Measurements from ENCODE around the gene TAF11L3. TPM values are rescaled to one million over a fixed set of nuclear protein-coding genes. Genes with fewer than 3 reads are reported as not detected.
A peak's percentile ranks its signal among the peaks of the same experiment; 100 is the strongest.
"Not testable (repeated sequence)": the region's sequence is repeated elsewhere in the genome, so short reads cannot be mapped to it uniquely, and the experiment has no call there.

TAF11L3 gene
- total and polyA plus RNA-seq, 2 donors (not counting 1 experiment from before 2014, with no cell fraction given): not detected

DNA sequence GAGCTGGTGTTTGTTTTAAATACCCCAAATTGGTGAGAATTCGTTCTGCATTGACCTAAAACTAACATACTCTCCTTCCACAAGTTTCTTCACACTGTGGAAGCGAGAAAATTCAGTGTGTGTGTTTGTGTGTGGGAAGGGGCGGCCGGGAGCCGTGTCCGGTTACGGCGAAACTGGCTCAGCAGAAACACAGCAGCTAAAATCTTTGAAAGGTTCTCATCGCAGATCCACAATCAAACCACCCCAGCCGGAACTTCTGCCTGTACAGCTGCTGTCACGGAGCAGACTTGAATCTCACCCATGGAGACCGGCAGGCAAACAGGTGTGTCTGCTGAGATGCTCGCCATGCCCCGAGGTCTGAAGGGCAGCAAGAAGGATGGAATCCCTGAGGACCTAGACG is 3.3 kb downstream of the TAF11L3 start, which contains the start of gene TAF11L4:
TAF11L4 (plus strand) TSS at position 301 of the 400 bp plus-strand sequence.
- not testable (repeated sequence) for H2AFZ ChIP-seq (ENCODE audit: low read length); H3K36me3 ChIP-seq (ENCODE audit: control insufficient read depth, insufficient read depth, low read length); H3K4me3 ChIP-seq (replicated peaks in 1 of 4; ENCODE audit: control extremely low read depth in 1 of 4, insufficient read depth in 1 of 4, low read depth in 3 of 4, low read length in 4 of 4); H3K4me1 ChIP-seq (ENCODE audit: control insufficient read depth, extremely low read depth, insufficient read depth, low read length); DNase-seq (ENCODE audit: low read depth in 2 of 2); H4K20me1 ChIP-seq (ENCODE audit: control insufficient read depth, extremely low read depth, insufficient read depth, low read length); H3K79me2 ChIP-seq (ENCODE audit: control insufficient read depth, insufficient read depth, low read length); H3K4me2 ChIP-seq (ENCODE audit: extremely low read depth, insufficient read depth, low read length); H3K27me3 ChIP-seq (ENCODE audit: control insufficient read depth, insufficient read depth, low read length); H3K27ac ChIP-seq (ENCODE audit: insufficient read depth, low read length); H3K9me3 ChIP-seq (ENCODE audit: control insufficient read depth, insufficient read depth, low read depth, low read length); H3K9ac ChIP-seq (ENCODE audit: insufficient read depth, low read length)

DNA sequence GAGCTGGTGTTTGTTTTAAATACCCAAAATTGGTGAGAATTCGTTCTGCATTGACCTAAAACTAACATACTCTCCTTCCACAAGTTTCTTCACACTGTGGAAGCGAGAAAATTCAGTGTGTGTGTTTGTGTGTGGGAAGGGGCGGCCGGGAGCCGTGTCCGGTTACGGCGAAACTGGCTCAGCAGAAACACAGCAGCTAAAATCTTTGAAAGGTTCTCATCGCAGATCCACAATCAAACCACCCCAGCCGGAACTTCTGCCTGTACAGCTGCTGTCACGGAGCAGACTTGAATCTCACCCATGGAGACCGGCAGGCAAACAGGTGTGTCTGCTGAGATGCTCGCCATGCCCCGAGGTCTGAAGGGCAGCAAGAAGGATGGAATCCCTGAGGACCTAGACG is 6.8 kb downstream of the TAF11L3 start, which contains the start of gene TAF11L5:
TAF11L5 (plus strand) TSS at position 301 of the 400 bp plus-strand sequence.
- H3K27ac ChIP-seq (ENCODE audit: insufficient read depth, low read length); H3K27me3 ChIP-seq (ENCODE audit: control insufficient read depth, insufficient read depth, low read length); H3K4me2 ChIP-seq (ENCODE audit: extremely low read depth, insufficient read depth, low read length); H3K4me3 ChIP-seq (replicated peaks in 1 of 4; ENCODE audit: control extremely low read depth in 1 of 4, insufficient read depth in 1 of 4, low read depth in 3 of 4, low read length in 4 of 4); H3K36me3 ChIP-seq (ENCODE audit: control insufficient read depth, insufficient read depth, low read length); H2AFZ ChIP-seq (ENCODE audit: low read length); H3K4me1 ChIP-seq (ENCODE audit: control insufficient read depth, extremely low read depth, insufficient read depth, low read length); DNase-seq (ENCODE audit: low read depth in 2 of 2); H3K79me2 ChIP-seq (ENCODE audit: control insufficient read depth, insufficient read depth, low read length); H3K9me3 ChIP-seq (ENCODE audit: control insufficient read depth, insufficient read depth, low read depth, low read length); H3K9ac ChIP-seq (ENCODE audit: insufficient read depth, low read length); H4K20me1 ChIP-seq (ENCODE audit: control insufficient read depth, extremely low read depth, insufficient read depth, low read length): not testable (repeated sequence)

DNA sequence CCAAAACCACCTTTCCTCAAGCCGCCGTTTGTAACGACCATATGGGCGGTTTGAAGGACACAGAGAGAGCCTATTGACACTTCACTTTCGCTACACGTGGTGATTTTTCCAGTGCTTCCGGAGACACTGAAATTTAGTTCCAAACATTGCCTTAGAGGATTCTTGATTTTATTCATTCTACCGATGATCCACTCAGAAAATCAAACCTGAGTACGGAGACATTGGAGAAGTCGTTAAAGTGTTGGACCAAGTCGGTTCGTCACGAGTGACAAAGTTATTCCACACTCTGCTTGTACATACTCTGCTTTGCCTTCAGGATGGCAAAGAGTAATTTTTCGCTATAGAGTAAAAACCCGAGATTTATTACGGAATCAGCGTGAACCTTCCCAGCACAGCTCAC is 8.3 kb downstream of the TAF11L3 start:
- peak; percentile 13 to 14 for DNase-seq (ENCODE audit: low read depth in 2 of 2)

DNA sequence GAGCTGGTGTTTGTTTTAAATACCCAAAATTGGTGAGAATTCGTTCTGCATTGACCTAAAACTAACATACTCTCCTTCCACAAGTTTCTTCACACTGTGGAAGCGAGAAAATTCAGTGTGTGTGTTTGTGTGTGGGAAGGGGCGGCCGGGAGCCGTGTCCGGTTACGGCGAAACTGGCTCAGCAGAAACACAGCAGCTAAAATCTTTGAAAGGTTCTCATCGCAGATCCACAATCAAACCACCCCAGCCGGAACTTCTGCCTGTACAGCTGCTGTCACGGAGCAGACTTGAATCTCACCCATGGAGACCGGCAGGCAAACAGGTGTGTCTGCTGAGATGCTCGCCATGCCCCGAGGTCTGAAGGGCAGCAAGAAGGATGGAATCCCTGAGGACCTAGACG is 10.2 kb downstream of the TAF11L3 start, which contains the start of gene TAF11L6:
TAF11L6 (plus strand) TSS at position 301 of the 400 bp plus-strand sequence.
- H3K9me3 ChIP-seq (ENCODE audit: control insufficient read depth, insufficient read depth, low read depth, low read length); H2AFZ ChIP-seq (ENCODE audit: low read length); H4K20me1 ChIP-seq (ENCODE audit: control insufficient read depth, extremely low read depth, insufficient read depth, low read length); H3K79me2 ChIP-seq (ENCODE audit: control insufficient read depth, insufficient read depth, low read length); H3K4me3 ChIP-seq (replicated peaks in 1 of 4; ENCODE audit: control extremely low read depth in 1 of 4, insufficient read depth in 1 of 4, low read depth in 3 of 4, low read length in 4 of 4); H3K4me1 ChIP-seq (ENCODE audit: control insufficient read depth, extremely low read depth, insufficient read depth, low read length); H3K4me2 ChIP-seq (ENCODE audit: extremely low read depth, insufficient read depth, low read length); H3K9ac ChIP-seq (ENCODE audit: insufficient read depth, low read length); H3K27me3 ChIP-seq (ENCODE audit: control insufficient read depth, insufficient read depth, low read length); DNase-seq (ENCODE audit: low read depth in 2 of 2); H3K36me3 ChIP-seq (ENCODE audit: control insufficient read depth, insufficient read depth, low read length); H3K27ac ChIP-seq (ENCODE audit: insufficient read depth, low read length): not testable (repeated sequence)

More for the DNA sequence above, 8.3 kb downstream of the TAF11L3 start:
- H3K79me2 ChIP-seq (ENCODE audit: control insufficient read depth, insufficient read depth, low read length); H3K9me3 ChIP-seq (ENCODE audit: control insufficient read depth, insufficient read depth, low read depth, low read length); H3K4me1 ChIP-seq (ENCODE audit: control insufficient read depth, extremely low read depth, insufficient read depth, low read length); H3K27ac ChIP-seq (ENCODE audit: insufficient read depth, low read length); H3K4me2 ChIP-seq (ENCODE audit: extremely low read depth, insufficient read depth, low read length); H3K27me3 ChIP-seq (ENCODE audit: control insufficient read depth, insufficient read depth, low read length); H3K36me3 ChIP-seq (ENCODE audit: control insufficient read depth, insufficient read depth, low read length); H3K4me3 ChIP-seq (replicated peaks in 1 of 4; ENCODE audit: control extremely low read depth in 1 of 4, insufficient read depth in 1 of 4, low read depth in 3 of 4, low read length in 4 of 4); H3K9ac ChIP-seq (ENCODE audit: insufficient read depth, low read length); H4K20me1 ChIP-seq (ENCODE audit: control insufficient read depth, extremely low read depth, insufficient read depth, low read length); H2AFZ ChIP-seq (ENCODE audit: low read length): not testable (repeated sequence)

Other genes with a start within 250 kb of the TAF11L3 start
- gene TAF11L2, start 20.1 kb upstream of the TAF11L3 start, total RNA-seq: not detected in 2 replicates
- gene TAF11L2, start 20.1 kb upstream of the TAF11L3 start, polyA plus RNA-seq: not detected in 2 replicates
- not detected in 2 replicates for gene TAF11L4, start 3.4 kb downstream of the TAF11L3 start, total RNA-seq
- not detected in 2 replicates for gene TAF11L4, start 3.4 kb downstream of the TAF11L3 start, polyA plus RNA-seq
- gene TAF11L5, start 6.9 kb downstream of the TAF11L3 start, total RNA-seq: not detected in 2 replicates
- gene TAF11L5, start 6.9 kb downstream of the TAF11L3 start, polyA plus RNA-seq: not detected in 2 replicates
- gene TAF11L6, start 10.3 kb downstream of the TAF11L3 start, total RNA-seq: not detected in 2 replicates
- gene TAF11L6, start 10.3 kb downstream of the TAF11L3 start, polyA plus RNA-seq: not detected in 2 replicates
- not detected in 2 replicates for gene TAF11L7, start 67.4 kb downstream of the TAF11L3 start, total RNA-seq
- gene TAF11L7, start 67.4 kb downstream of the TAF11L3 start, polyA plus RNA-seq: not detected in 2 replicates
- gene TAF11L8, start 72.6 kb downstream of the TAF11L3 start, total RNA-seq: not detected in 2 replicates
- gene TAF11L8, start 72.6 kb downstream of the TAF11L3 start, polyA plus RNA-seq: not detected in 2 replicates
- gene TAF11L9, start 76.0 kb downstream of the TAF11L3 start, total RNA-seq: not detected in 2 replicates
- not detected in 2 replicates for gene TAF11L9, start 76.0 kb downstream of the TAF11L3 start, polyA plus RNA-seq
- not detected in 2 replicates for gene TAF11L10, start 79.5 kb downstream of the TAF11L3 start, total RNA-seq
- not detected in 2 replicates for gene TAF11L10, start 79.5 kb downstream of the TAF11L3 start, polyA plus RNA-seq
- gene TAF11L11, start 85.8 kb downstream of the TAF11L3 start, total RNA-seq: not detected in 2 replicates
- gene TAF11L11, start 85.8 kb downstream of the TAF11L3 start, polyA plus RNA-seq: not detected in 2 replicates
- gene TAF11L12, start 92.0 kb downstream of the TAF11L3 start, total RNA-seq: not detected in 2 replicates
- gene TAF11L12, start 92.0 kb downstream of the TAF11L3 start, polyA plus RNA-seq: not detected in 2 replicates
- not detected in 2 replicates for gene TAF11L13, start 113.7 kb downstream of the TAF11L3 start, total RNA-seq
- gene TAF11L13, start 113.7 kb downstream of the TAF11L3 start, polyA plus RNA-seq: not detected in 2 replicates
- not detected in 2 replicates for gene TAF11L14, start 116.1 kb downstream of the TAF11L3 start, total RNA-seq
- not detected in 2 replicates for gene TAF11L14, start 116.1 kb downstream of the TAF11L3 start, polyA plus RNA-seq